Activated CD4-positive, alpha-beta T cell treated with anti-CD3 and anti-CD28 coated beads, Interleukin-2, amount 50 U/mL, for 4 hours (primary cell): ENCODE data around the gene RAMACL.

Source experiments
- DNase-seq, 2 experiments: peaks; one replicate each; pipeline ENCODE4 v3.0.0-alpha.2; 2020

Gene RAMACL

DNA sequence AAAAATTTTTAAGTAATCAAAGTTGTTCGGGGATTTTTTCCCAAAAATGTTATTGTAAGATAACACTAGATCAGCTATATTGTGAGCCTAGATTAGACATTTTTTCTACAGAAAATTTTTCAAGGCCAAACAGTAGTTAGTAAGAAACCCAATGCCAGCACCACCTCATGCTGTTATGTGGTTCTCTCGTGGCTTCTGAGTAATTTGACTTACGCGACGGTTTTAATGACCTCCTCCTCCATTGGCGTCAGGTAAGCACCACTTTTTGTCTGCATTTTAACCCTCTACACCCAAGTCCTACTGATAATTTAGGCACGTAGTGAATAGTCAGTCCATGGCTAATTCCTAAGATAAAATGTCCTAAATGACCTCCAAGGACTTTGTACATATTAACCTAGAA is 30.9 kb upstream of the RAMACL start:
- no peak for DNase-seq

DNA sequence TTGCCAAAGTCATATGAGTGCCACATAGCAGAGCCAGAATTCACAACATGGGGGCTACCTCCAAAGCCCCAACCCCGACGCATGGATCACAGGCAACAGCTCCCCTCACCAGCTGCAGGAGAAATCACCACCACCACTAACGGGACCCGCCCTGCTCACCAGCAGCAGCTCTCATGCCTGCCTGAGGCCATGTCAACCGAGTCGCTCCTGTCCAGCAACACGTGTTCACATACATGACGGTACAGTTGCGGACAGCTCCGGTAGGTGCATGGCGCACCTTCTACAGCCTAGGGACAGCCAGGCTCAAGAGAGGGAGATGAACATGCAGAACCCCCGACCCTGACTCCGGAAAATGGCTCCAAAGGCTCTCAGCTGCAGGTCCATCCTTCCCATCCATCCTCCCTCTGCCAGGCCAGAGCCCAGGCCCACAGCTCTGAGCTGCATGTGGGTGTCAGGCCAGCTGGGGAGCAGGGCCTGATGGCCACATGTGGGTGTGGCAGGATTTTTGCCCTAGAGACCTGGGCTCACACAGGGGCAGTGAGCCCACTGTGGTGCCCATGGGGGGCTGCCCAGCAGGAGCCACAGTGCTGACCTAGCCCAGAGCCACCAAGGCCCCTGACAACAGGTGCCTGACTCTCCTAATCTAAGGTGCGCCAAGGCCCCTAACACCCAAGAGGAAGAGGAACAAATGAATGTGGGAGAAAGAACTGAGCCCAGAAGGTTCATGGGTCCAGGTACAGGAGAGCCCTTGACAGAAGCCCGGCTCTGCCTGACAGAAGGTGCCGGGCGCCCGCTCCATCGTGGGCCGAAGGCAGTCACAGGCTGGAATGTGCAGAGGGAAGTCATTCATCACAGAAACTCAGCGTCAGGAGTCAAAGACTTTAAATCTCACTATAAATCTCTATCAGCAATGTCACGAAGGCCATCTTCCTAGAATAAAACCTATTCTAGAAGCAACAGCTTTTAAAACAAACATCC is 30.1 kb upstream of the RAMACL start:
- no peak for DNase-seq

DNA sequence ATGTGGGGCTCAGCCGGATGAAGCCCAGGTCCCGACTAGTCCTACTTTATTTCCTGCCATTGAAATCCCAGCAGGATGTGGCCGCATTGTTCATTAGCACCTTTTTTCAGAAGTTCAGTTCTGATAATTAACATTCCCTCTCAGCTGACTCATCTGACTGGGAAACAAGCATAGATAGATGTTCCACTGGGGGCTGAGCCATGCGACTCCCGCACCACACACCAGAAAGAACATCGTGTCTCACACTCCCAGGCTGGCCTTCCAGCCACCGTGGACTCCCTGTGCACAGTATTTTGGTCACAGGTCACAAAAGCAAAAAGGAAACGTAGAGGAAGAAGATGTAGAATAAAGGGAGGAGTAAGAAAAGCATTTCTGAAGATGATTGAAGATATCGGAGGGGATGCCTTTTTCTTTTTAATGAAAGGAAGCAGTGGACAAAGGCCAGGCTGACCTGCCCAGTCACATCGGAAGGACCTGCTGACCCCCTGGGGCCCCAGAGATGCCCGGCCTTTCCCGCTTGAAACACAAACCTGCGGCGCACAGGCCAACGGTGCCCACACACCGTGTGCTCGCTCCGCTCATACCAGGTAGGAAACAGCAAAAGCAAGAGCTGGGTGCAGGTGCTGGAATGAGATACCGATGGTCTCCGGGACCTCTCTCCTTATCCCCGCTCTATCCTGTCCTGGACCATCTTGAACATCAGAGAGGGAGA is 28.7 kb upstream of the RAMACL start:
- DNase-seq, result no peak

DNA sequence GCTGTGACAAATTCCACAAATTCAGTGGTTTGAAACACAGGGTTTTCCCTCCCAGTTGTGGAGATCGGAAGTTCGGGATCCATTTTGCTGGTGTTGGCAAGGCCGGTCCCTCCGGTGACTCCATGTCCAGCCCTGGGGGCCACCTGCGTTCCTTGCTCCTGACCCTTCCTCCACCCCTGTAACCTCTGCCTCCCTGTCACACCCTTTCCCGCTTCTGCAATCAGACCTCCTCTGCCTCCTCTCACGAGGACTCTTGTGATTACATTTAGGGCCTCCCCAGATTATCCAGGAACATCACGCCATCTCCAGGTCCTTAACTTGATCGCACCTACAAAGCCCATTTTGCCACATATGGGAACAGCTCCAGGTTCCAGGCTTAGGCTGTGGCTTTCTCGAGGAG is 28.1 kb upstream of the RAMACL start:
- no peak for DNase-seq

DNA sequence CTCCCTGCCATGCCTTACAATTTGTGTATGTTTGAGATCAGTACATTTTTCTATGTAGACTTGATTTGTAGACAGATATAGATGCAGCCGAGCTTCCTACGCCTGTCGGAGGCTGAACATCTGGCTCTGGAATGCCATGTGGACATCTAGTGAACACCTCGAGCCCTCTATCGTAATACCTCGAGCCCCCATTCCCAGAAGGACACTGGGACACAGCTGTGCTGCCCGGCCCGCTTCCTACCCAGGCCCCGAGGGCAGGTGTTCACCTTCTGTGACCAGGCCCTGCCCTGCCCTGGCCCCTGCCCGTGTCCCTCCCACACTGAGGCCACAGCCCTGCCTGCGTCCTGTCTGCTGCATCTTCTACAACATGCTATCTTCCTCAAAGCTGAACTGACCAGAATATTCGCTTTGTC is 27.7 kb upstream of the RAMACL start:
- DNase-seq, result no peak

DNA sequence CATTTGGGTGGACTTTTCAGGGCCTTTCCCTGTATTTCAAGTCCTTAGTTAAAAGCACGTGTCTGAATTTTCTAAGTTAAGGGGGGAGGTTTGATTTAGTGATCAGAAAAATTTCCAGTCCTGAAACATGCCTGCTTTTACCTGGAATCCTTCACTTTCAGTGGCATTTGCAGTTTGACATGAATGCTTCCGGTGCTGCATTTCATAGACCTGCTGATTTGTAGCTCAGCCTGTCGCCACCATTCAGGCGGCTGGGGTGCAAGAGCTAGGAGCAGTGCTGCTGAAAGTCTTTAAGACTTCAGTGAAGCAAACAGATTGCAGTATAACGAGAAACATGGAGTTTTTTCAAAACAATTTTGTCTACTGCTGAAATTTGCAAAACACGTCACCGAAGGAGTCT is 26.5 kb upstream of the RAMACL start:
- DNase-seq, result no peak

DNA sequence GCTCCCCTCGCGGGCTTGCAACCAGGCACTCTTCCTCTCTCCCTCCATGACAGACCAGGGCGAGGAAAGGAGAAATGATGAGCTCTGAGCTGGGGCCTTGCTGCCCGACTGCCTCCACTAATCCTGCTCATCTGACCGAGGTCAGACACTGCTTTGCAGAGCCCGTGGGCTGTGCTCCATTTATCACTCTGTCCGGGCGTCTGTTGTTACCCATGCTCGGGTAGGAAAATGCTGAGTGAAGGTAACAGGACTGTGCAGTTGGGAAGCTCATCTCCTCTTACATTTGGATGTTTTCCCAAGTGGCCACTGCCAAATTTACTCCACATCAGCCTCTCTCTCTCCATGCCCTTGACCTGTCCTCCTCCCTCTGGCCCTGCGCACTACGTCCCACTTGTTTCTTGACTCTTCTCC is 26.0 kb upstream of the RAMACL start:
- no peak for DNase-seq

DNA sequence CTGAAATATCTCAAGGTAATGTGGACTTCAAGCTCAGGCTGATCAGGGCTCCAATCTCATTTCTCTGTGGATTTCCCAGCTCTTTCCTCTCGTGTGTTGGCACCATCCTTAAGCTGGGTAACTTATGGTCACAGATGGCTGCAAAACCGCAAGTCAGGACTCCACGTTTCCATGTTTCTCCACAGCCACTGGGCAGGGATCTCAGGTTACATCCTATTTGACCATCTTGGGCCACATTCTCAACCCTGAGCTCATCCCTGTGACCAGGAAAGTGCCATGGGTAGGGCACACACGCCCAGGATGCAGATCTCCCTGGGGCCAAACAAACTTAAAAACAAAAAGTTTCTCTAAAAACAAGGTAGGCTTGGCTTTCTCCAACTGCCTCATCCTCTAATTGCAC is 25.2 kb upstream of the RAMACL start:
- DNase-seq, result no peak

DNA sequence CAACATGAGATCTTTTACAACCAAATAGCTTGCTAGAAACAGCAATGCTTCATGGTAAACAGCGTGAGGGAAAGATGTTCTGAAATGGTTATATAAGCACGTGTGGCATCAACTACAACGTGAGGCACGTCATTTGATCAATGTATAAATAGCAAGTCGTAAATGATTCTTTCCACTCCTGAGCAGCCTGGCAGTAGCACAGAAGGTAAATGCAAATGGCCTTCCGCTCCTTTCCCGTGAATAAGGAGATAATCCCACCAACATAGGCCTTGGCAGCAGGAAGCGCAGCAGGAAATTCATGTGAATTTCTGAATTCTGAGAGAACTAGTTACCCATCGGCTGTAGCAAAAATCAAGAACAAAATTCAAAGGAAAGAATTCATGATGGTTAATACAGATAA is 23.6 kb upstream of the RAMACL start:
- no peak for DNase-seq

DNA sequence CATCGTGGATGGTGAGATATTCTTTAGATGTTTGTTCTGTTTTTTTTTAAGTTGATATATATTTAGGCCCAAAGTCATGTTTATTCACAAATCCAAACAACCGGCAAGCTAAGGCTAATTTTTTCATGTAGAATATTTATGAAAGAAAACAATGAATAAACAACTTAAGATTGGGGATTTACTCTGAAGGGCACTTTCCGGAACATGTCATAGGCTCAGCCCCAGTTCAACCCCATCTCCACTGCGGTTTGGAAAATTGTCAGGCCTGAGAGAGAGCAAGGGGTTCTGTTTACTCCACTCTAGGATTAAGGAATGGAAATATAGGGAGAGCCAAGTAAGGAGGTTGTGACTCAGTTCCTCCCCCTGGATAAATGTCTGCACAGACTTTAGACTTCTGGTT is 22.3 kb upstream of the RAMACL start:
- no peak for DNase-seq

DNA sequence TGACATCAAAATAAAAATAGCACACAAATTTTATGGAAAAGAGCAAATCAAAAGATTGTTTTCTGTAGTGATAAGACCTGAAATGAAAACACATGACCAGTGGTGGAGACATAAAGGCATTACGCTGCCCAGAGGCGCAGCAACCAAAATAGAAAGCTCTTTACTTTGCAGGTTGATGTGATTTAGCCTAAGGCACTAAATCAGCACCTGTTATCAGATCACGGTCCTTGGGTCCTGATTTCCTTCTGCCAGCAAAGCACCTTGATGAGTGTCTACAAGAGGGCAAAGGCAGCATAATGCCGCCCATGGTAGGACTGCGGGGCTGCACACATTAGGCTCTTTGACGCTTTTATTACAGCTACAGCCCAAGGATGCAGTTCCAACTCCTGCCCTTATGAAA is 19.3 kb upstream of the RAMACL start:
- no peak for DNase-seq

DNA sequence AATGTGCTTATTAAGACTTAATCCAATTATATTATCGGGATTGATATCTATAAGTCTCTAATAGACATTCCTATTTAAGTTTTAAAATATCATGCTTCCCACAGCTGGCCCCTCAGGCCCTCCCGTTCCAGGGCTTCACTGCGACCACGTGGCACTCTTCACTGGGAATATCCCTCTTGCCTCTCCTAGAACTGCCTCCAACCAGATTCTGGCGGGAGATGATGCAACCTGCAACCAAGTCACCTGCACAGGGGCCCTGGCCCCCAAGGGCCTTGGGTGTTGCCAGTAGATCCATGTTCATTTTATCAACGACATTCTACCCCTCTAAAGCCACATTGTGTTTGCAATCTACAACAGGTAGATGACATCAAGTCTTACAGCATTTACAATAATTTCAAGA is 18.4 kb upstream of the RAMACL start:
- no peak for DNase-seq

DNA sequence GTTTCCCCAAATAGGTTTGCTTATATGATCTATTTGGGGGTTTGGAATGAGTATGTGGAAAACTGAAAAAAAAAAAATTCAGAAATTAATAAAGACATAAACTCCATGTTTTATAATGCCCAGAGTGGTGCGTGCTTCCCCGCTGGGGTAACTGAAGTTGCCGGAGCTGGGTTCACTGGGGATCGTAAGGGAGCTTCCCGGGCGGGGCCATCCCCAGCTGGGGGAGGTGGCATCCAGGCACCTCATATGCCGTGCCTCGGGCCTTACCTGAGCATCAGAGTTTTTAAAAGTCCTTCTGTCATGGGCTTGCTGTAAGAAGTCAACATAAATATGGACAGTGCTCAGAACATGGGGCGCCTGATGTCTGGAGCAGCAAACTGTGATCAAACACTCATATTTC is 17.9 kb upstream of the RAMACL start:
- DNase-seq, result no peak

DNA sequence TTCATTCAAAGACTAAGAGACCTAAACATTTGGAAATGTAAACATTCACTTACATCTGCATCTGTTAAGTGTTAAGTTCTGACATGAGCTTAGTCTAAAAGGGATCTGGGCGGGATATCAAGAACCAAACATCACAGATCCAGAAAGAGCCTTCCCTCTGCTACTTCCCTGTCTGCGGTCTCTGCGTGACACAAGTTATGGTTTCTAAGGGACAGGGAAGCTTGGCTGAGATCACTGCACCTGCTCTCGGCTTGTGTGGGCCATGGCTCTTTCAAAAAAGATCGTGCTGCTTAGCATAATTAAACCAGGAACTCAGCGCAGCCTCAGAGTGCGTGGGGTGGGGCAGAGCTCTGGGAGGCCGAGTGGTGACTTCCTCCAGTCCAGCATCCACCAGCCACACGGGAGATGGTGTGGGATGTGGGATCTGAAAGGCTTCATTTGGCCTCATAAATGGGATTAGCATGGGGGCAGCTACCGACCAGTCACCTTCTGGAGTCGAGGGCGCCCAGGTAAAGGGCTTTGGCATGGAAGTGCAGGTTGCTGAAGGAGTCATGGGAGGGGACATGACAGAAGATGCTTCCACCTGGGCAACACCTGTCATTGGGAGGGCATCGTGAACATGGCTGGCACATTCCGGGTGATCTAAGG is 16.7 kb upstream of the RAMACL start:
- no peak for DNase-seq

DNA sequence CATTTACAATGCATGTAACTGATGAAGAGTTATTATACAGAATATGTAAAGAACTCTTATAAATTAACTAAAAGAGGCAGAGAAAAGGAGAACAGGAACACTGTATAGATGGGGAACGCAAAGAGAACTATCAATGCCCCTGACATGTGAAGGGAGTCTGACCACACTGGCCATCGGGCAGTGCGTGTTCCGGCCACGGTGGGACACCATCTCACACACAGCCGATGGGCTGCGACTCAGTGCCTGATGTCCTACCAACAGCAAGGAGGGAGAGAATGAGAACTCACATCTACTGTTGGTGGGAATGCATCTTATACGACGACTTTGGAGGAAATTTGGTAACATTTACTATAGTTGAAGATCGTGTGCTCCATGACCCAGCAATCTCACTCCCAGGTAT is 15.5 kb upstream of the RAMACL start:
- no peak for DNase-seq

DNA sequence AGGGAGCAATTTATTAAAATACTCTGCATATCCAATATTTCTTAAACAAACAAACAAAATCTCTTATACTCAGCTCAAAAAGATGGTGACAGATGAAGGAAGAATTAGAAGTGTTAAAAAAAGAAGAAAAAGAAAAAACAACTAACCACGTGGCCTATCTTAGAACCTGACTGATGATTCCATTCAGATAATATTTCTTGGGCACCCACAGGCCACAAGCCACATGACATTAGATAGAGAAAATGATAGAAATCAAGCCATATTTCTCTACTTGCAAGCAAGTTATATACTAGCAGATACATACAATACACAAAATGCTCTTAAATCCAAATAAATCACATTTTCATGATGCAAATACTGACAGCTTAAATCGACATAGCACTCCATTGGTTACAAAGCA is 14.5 kb upstream of the RAMACL start:
- no peak for DNase-seq

DNA sequence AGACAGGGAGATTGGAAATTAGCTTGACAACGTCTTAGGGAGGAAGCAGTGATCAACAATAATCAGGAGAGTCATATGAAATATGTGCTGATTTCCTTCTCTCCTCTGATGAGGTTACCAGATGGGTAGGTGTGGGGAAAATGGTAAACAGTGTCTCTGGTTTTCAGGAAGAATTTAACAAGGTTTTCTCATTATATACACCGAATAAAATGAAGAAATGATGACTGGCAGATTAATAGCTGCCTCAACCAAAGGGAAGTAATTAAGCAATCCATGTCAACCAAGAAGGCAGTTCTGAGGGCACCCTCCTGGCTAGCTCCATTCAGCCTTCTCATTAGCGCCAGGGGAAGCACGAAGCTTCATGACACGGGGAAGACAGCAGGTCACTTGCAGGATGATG is 12.7 kb upstream of the RAMACL start:
- no peak for DNase-seq

DNA sequence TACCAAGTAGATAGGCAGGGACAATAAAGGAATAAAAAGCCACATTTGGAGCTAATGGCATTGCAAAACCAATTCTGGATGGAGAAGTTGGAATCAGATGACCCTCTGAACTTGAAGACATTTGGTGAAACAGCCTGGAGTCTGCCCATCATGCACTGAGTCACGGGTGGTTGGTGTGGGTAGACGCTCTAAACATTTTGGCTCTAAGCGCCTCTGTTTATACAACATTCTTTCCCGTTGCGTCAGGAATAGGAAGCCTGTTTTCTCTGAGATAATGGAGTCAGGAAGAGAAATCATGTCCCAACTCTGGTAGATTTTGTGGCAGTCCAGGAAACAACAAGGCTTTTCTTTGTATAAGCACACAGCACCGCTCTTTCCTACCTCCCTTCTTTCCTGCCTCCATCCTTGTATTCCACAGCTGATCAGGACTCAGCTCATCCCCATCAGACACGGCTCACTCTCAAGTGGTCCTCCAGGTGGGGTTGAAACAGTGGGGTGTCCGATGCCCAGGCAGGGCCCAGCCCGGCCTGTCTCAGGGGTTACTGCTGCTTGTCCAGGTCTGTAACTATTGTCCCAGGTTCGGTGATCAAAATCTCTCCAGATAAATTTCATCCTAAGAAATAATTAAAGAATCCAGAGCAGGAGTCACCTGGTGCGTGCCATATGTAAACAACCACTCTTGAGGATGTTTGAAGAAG is 12.1 kb upstream of the RAMACL start:
- no peak for DNase-seq

DNA sequence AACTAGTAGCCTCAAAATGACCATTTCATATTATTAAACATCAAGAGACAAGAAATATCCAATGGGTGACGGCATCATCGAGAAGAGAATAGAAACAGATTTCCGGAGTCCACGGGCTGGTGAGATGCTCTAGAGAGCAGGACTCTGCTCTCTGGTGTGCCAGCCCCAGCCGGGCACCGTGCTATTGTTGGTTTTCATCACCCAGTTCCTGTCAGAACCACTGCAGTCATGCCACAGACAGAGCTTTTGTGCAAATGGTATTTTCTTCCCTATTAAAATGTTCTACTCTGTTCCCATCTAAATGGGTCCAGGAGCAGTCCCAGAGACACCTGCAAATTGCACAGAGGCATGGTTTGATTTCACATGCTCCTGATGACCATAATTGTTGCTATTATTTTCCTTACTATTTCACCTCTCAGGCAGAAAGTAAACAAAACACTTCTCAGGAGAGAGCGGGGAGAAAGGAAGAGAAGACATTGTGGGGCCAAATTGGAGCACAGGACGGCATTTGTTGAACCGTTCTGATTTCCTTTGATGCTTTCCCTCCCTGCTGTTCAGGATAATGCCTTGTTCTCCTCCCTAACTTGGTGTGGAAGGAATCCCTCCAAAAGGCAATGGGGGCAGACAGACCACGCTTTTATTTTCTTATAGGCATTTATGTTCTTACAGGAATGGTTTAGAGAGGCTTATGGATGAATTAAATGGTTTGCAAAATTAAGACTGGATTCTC is 11.4 kb upstream of the RAMACL start:
- no peak for DNase-seq

DNA sequence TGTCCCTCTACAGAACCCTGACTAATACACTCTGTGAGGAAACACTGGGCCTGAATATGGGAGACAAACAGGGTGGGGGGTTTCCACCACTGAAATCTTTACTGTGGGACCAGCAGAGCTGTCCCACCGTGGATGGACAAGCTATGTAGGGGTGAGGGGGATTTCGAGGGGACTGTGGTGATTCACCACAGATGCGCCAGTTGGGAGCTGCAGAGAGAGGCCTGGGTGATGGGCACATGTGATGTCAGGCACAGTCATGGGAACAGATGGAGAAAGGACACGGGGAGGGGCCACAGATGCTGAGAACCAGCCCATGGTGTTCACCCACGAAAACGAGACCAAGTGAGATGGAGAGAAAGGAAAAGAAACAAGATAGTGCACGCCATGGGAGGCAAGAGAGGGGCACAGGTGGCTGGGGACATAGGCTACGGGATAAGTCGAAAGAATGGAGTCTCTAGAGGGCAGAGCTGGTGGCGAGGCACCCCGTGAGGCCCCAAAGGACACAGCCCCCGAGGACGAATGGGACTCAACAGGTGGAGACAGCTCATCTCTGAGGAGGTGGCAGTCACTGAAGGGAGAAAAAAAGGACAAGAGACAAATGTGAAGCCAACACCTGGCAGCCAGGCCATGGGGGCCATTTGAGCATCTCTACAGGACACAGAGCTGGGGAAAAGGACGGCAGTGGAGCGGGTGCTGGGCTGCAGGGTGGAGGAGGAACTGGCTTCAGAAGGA is 10.5 kb upstream of the RAMACL start:
- DNase-seq, result no peak

DNA sequence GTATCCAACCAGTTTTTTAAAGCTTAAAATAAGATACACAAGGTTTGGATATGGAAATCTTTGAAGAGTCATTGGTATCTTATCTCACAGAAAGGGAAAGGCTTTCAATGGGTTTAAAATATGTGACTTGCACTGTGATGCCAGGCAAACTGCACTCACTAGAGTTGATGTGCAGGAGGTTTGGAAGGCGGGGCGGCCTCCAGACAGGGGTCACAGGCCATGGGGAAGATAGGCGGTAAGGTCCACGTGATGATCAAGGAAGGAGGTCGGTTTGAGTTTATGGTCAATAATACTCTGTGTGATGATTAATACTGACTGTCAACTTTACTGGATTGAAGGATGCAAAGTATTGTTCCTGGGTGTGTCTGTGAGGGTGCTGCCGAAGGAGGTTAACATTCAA is 9.5 kb upstream of the RAMACL start:
- DNase-seq, result no peak
